Testis (tissue), 2 donors: ENCODE results near the gene ZNF254.
"Not testable (repeated sequence)": the region's sequence is repeated elsewhere in the genome, so short reads cannot be mapped to it uniquely, and the experiment has no call there.

Experiments
- POLR2A ChIP-seq: fragments of 450-650 bp; IDR thresholded peaks from one replicate; pipeline ENCODE4 v1.6.1; 2017; ENCODE audit warnings: antibody characterized with exemption, mild to moderate bottlenecking, moderate library complexity
- TF ChIP-seq, protein P1 (sequence below), 3 experiments: fragments of 450-650 bp in 2 of 3; fragments of 200-600 bp in 1 of 3; sonication (generic) in 1 of 3; IDR thresholded peaks; one replicate each; pipeline ENCODE4 v1.5.1; 2016 to 2019; ENCODE audit warnings: antibody characterized with exemption in 3 of 3, mild to moderate bottlenecking in 2 of 3, moderate library complexity in 1 of 3

DNA sequence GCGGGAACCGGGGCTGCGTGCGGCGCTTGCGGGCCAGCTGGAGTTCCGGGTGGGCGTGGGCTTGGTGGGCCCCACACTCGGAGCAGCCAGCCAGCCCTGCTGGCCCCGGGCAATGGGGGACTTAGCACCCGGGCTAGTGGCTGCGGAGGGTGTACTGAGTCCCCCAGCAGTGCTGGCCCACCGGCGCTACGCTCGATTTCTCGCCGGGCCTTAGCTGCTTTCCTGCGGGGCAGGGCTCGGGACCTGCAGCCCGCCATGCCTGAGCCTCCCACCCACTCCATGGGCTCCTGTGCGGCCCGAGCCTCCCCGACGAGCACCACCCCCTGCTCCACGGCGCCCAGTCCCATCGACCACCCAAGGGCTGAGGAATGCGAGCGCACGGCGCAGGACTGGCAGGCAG, 45.7 kb upstream of the ZNF254 start:
- TF ChIP-seq, protein P1, sequence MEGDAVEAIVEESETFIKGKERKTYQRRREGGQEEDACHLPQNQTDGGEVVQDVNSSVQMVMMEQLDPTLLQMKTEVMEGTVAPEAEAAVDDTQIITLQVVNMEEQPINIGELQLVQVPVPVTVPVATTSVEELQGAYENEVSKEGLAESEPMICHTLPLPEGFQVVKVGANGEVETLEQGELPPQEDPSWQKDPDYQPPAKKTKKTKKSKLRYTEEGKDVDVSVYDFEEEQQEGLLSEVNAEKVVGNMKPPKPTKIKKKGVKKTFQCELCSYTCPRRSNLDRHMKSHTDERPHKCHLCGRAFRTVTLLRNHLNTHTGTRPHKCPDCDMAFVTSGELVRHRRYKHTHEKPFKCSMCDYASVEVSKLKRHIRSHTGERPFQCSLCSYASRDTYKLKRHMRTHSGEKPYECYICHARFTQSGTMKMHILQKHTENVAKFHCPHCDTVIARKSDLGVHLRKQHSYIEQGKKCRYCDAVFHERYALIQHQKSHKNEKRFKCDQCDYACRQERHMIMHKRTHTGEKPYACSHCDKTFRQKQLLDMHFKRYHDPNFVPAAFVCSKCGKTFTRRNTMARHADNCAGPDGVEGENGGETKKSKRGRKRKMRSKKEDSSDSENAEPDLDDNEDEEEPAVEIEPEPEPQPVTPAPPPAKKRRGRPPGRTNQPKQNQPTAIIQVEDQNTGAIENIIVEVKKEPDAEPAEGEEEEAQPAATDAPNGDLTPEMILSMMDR (IDR thresholded peaks at IDR 0.05): not testable (repeated sequence)
- TF ChIP-seq POLR2A: not testable (repeated sequence)
